Neural crest cell (in vitro differentiated cells): Measurements from ENCODE around the gene RADIL. TPM values are rescaled to one million over a fixed set of nuclear protein-coding genes. Genes with fewer than 3 reads are reported as not detected.

Experiments
- DNase-seq: peaks from one replicate; pipeline ENCODE4 v3.0.0; 2021; ENCODE audit warnings: low read depth, mixed read lengths, low spot score
- H3K27ac Mint-ChIP-seq: one replicate; pipeline ENCODE4 v1.8.0; 2021; ENCODE audit warnings: mild to moderate bottlenecking, mixed read lengths; ENCODE audit not compliant: unreplicated experiment
- H3K27me3 Mint-ChIP-seq: 2 replicates; pipeline ENCODE4 v1.8.0; 2021; ENCODE audit warnings: low read depth, mild to moderate bottlenecking, mixed read lengths
- H3K36me3 Mint-ChIP-seq: 2 replicates; pipeline ENCODE4 v1.8.0; 2021; ENCODE audit warnings: low read depth, mild to moderate bottlenecking, mixed read lengths
- H3K4me1 Mint-ChIP-seq: 2 replicates; pipeline ENCODE4 v1.8.0; 2021; ENCODE audit warnings: mixed read lengths
- H3K4me3 Mint-ChIP-seq: one replicate; pipeline ENCODE4 v1.8.0; 2021; ENCODE audit warnings: mild to moderate bottlenecking, mixed read lengths
- H3K9me3 Mint-ChIP-seq: 2 replicates; pipeline ENCODE4 v1.8.0; 2021; ENCODE audit warnings: mixed read lengths
- total RNA-seq: library from RNA; stranded (reverse); gene quantifications from 2 replicates; pipeline ENCODE4 v1.2.1, GENCODE V29; 2021
- TF ChIP-seq, protein P1 (sequence below): fragments of 200-600 bp; sonication (generic); conservative IDR thresholded peaks from 2 replicates; pipeline ENCODE4 v1.5.0; 2021; ENCODE audit warnings: antibody characterized with exemption, mild to moderate bottlenecking

Gene RADIL
- total RNA-seq, 1 donor from 2014 or later = 13.8 TPM

DNA sequence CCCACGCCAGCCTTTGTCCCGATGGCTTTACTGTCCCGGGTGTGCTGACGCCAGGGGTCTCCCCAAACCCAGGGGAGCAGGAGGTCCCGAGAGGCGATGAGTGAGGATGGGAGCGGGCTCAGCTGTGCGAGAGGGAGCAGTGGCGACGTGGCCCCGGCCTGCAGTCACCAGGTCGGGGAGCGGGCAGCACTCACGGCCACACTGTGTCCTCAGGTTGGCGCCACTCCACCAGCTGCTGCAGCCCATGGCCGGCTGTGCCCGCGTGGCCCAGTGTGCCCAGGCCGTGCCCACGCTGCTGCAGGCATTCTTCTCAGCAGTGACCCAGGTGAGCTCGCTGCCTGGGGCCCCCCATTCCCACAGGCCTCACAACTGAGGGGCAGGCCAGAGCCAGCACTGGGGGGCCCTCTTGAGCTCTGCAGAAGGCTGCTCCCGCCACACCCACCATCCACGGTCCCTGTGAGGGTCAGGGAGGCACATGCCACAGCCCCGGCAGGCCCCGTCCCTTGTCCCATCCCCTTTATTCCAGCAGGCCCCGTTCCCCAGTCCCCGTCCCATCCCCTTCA is 94.8 kb downstream of the RADIL start:
- no peak for DNase-seq
- TF ChIP-seq, protein P1, sequence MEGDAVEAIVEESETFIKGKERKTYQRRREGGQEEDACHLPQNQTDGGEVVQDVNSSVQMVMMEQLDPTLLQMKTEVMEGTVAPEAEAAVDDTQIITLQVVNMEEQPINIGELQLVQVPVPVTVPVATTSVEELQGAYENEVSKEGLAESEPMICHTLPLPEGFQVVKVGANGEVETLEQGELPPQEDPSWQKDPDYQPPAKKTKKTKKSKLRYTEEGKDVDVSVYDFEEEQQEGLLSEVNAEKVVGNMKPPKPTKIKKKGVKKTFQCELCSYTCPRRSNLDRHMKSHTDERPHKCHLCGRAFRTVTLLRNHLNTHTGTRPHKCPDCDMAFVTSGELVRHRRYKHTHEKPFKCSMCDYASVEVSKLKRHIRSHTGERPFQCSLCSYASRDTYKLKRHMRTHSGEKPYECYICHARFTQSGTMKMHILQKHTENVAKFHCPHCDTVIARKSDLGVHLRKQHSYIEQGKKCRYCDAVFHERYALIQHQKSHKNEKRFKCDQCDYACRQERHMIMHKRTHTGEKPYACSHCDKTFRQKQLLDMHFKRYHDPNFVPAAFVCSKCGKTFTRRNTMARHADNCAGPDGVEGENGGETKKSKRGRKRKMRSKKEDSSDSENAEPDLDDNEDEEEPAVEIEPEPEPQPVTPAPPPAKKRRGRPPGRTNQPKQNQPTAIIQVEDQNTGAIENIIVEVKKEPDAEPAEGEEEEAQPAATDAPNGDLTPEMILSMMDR = no peak
- H3K9me3 Mint-ChIP-seq = no peaks in the 10 kb centered on the region
- no peak overlapping the region for H3K27ac Mint-ChIP-seq
- no peaks in the 10 kb centered on the region for H3K27me3 Mint-ChIP-seq
- H3K36me3 Mint-ChIP-seq = no peaks in the 10 kb centered on the region
- H3K4me3 Mint-ChIP-seq = no peak overlapping the region
- no peaks in the 10 kb centered on the region for H3K4me1 Mint-ChIP-seq

DNA sequence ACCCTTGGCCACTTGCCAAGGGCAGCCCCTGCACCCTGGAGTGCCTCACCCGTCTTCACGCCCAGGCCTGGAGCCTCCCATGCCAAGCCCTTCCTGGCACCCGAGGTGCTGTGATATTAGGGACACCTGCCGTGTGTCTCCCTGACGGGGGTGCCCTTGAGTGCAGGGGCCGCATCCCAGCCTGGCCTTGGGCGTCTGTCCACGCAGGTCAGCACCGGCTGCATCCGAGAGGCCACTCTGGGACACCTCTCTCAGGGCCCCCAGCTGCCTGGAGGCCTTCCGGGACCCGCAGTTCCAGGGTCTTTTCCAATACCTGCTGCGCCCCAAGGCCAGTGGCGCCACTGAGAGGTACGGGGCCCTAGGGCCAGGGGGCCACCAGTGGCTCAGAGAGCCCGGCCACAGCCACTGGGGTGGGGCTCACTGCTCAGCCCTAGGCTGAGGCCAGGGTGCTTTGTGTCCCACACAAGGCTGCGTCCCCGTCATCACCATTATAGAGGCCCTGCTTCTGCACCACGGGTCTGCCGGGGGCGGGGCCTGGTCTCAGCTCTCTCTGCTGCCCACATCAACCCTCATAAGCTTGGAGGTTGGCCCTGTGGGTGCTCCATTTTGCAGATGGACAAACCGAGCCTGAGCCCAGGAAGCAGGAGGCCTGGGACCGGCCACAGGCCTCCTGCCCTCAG is 95.4 kb downstream of the RADIL start:
- TF ChIP-seq, protein P1 = no peak
- no peak overlapping the region for H3K27ac Mint-ChIP-seq
- H3K36me3 Mint-ChIP-seq = no peaks in the 10 kb centered on the region
- H3K9me3 Mint-ChIP-seq = no peaks in the 10 kb centered on the region
- H3K27me3 Mint-ChIP-seq = no peaks in the 10 kb centered on the region
- no peak for DNase-seq
- no peak overlapping the region for H3K4me3 Mint-ChIP-seq
- no peaks in the 10 kb centered on the region for H3K4me1 Mint-ChIP-seq

DNA sequence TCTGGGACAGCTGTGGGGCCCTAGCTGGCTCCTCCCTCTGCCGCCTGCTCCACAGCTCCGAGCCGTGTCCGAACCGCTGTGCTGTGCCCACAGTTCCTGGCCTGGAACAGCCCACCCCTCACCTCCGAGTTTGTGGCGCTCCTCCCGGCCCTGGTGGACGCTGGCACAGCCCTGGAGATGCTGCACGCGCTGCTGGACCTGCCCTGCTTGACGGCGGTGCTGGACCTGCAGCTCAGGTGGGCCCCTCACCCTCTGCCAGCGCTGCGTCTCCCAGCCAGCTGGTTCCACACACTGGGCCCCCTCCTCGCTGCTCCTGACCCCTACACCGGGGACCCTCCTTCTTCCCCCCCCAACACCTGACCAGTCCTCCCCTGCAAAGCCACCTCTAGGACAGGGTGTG is 96.0 kb downstream of the RADIL start:
- DNase-seq = no peak
- no peaks in the 10 kb centered on the region for H3K4me1 Mint-ChIP-seq
- no peaks in the 10 kb centered on the region for H3K27me3 Mint-ChIP-seq
- H3K27ac Mint-ChIP-seq = no peak overlapping the region
- TF ChIP-seq, protein P1 = no peak
- no peaks in the 10 kb centered on the region for H3K9me3 Mint-ChIP-seq
- H3K4me3 Mint-ChIP-seq = no peak overlapping the region
- no peaks in the 10 kb centered on the region for H3K36me3 Mint-ChIP-seq

DNA sequence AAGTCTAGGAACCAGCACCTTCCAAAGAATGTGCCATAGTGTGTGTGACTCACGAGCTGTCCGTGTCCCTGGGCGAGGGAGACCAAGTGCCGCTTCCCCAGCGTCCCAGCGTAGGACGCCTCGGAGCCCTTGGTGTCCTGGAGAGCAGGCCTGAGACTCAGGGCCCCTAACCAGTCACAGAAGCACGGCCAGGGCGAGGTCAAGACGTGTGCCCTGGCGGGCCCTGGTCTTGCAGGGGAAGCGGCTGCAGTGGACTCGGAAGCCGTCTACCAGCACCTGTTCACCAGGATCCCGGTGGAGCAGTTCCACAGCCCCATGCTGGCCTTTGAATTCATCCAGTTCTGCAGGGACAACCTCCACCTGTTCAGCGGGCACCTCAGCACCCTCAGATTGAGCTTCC is 97.5 kb downstream of the RADIL start:
- DNase-seq = no peak
- no peak overlapping the region for H3K4me3 Mint-ChIP-seq

DNA sequence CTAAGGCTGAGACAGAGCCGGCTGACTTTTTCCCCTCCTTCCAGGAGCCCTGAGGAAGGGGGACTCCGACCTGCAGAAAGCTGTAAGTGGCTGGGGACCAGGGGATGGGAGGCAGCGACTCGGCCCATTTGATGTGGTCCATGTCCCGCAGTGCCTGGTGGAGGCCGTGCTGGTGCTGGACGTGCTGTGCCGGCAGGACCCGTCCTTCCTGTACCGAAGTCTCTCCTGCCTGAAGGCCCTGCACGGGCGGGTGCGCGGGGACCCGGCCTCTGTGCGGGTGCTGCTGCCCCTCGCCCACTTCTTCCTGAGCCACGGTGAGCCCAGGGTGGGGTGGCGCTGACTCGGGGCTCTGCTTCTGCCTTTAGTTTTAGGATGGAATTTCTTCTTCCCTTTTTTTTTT is 98.1 kb downstream of the RADIL start:
- no peak for DNase-seq
- H3K36me3 Mint-ChIP-seq = no peaks in the 10 kb centered on the region
- TF ChIP-seq, protein P1 = no peak
- no peaks in the 10 kb centered on the region for H3K4me1 Mint-ChIP-seq
- no peak overlapping the region for H3K4me3 Mint-ChIP-seq
- H3K9me3 Mint-ChIP-seq = no peaks in the 10 kb centered on the region
- no peaks in the 10 kb centered on the region for H3K27me3 Mint-ChIP-seq
- no peak overlapping the region for H3K27ac Mint-ChIP-seq

More for the DNA sequence above, 97.5 kb downstream of the RADIL start:
- TF ChIP-seq, protein P1 = no peak
- Mint-ChIP-seq H3K4me1 (no peaks in the 10 kb centered on the region), H3K27me3 (no peaks in the 10 kb centered on the region), H3K27ac (no peak overlapping the region), H3K9me3 (no peaks in the 10 kb centered on the region), H3K36me3 (no peaks in the 10 kb centered on the region)
